Measurements from ENCODE around the gene EYA4. TPM values are rescaled to one million over a fixed set of nuclear protein-coding genes. Genes with fewer than 3 reads are reported as not detected.

EYA4 gene
- polyA plus RNA-seq, 2 of the 4 experiments (the other 2 are of a cell fraction), result 14.4 to 28.3 TPM

DNA sequence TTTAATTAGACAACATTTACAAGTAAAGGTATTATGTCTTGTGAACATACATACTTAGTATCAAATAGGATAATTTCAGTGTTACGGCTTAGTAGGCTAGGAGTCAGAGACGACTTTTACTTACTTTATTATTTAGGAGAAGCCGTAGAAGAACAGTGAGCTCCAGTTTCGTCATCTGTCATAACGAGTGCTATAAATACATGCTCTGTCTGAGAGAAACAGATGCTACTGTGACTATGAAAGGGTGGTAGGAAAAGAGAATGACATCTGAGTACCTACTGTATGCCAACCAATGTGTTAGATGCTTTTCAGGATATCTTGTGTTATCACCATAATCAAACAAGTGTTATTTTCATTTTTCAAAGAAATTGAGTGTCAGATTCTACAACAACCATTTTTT lies 119.0 kb downstream of the EYA4 start:
- 90% methylated on average over 5 of the region's 5 CpGs for WGBS (ENCODE audit: missing lambda C conversion rate)
- no peak for TF ChIP-seq RCOR1 (IDR thresholded peaks at IDR 0.05; ENCODE audit: low read depth, low read length)
- no peak for TF ChIP-seq PHF8 (IDR thresholded peaks at IDR 0.05; ENCODE audit: borderline replicate concordance, low read depth)
- no peak for TF ChIP-seq CHD2 (IDR thresholded peaks at IDR 0.05; ENCODE audit: low read length, partially characterized antibody)
- TF ChIP-seq RAD21 (conservative IDR thresholded peaks at IDR 0.05 in 1 of 2, IDR thresholded peaks at IDR 0.05 in 1 of 2), result no peak
- TF ChIP-seq HDAC2 (IDR thresholded peaks at IDR 0.05), result no peak
- TF ChIP-seq PBX3 (IDR thresholded peaks at IDR 0.05), result no peak
- no peak for TF ChIP-seq EHF (CRISPR knock-in tag; IDR thresholded peaks at IDR 0.05)
- no peak for TF ChIP-seq NR3C1 (IDR thresholded peaks at IDR 0.05)
- no peak for TF ChIP-seq HES2 (IDR thresholded peaks at IDR 0.05)
- TF ChIP-seq ATOH8 (CRISPR knock-in tag; IDR thresholded peaks at IDR 0.05; ENCODE audit: low read depth), result no peak
- TF ChIP-seq ZSCAN20 (CRISPR knock-in tag; IDR thresholded peaks at IDR 0.05), result no peak
- ATAC-seq, result no peak
- H3K27ac ChIP-seq, result no peak overlapping the region
- no peak for FAIRE-seq
- H3K4me3 ChIP-seq, result no peak overlapping the region
- H3K4me1 ChIP-seq, result peaks cover 26% of the 10 kb centered on the region
- ChIA-PET CTCF (no interaction called here), POLR2A (no interaction called here)
- no peak overlapping the region for H3K4me2 ChIP-seq
- no peaks in the 10 kb centered on the region for H3K9me3 ChIP-seq
- DNase-seq (ENCODE audit: low read depth in 1 of 2, low spot score in 1 of 2), result no peak

GRCh38 chr6:133362813-133363212 lies 121.7 kb downstream of the EYA4 start:
- no peak for ATAC-seq
- 72% methylated on average over 4 of the region's 4 CpGs for WGBS (ENCODE audit: missing lambda C conversion rate)
- no peak for FAIRE-seq
- Histone ChIP-seq H3K4me1 (peaks cover 25% of the 10 kb centered on the region), H3K27ac (no peak overlapping the region), H3K4me3 (no peak overlapping the region), H3K9me3 (no peaks in the 10 kb centered on the region), H3K4me2 (peak overlapping the region; percentile 43; the same call in 1 of the 3 replicates)
- no peak for DNase-seq (ENCODE audit: low read depth in 1 of 2, low spot score in 1 of 2)
- ChIA-PET CTCF (interaction anchor here (0.7 kb wide), 1 partner anchor 180 kb away, joined by 3 read pairs; no protein-coding TSS in a partner anchor), POLR2A (no interaction called here)
- TF ChIP-seq E2F6 (IDR thresholded peaks at IDR 0.05; ENCODE audit: borderline replicate concordance, low read depth) (no peak), ZC3H11A (IDR thresholded peaks at IDR 0.05) (no peak), ESRRA (IDR thresholded peaks at IDR 0.05; ENCODE audit: borderline replicate concordance, low read length) (no peak), HOXB5 (CRISPR knock-in tag; IDR thresholded peaks at IDR 0.05) (no peak), POLR2AphosphoS2 (conservative IDR thresholded peaks at IDR 0.05; ENCODE audit: low read length) (no peak), SMC3 (IDR thresholded peaks at IDR 0.05) (no peak), TFCP2L1 (CRISPR knock-in tag; IDR thresholded peaks at IDR 0.05) (no peak), ZNF302 (CRISPR knock-in tag; IDR thresholded peaks at IDR 0.05) (no peak), RARB (CRISPR knock-in tag; IDR thresholded peaks at IDR 0.05) (no peak), EHF (CRISPR knock-in tag; IDR thresholded peaks at IDR 0.05) (no peak)

DNA sequence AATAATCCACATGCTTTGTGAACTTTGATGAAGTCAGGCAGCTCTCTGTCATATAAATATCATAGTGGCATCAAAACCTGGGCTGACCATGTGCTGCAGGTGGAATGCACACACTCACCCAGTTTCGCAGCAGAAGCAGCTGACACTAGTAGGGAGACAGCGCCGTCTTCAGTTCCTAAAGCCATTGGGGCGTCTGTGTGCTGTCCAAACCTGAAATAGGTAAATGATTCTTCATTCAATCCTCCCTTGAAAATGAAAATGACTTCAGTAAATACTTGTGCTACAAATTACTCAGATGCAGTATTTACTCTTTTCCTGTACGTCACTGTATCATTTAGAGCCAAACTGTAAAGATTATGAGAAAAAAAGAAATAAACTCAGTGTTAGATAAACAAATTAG lies 127.5 kb downstream of the EYA4 start:
- no peak overlapping the region for H3K4me3 ChIP-seq
- no peak overlapping the region for H3K27ac ChIP-seq
- H3K9me3 ChIP-seq, result no peaks in the 10 kb centered on the region
- FAIRE-seq, result no peak
- CTCF ChIA-PET, result interaction anchor here (0.8 to 1.3 kb wide), 4 partner anchors 10 to 182 kb away, joined by 3 to 5 read pairs (median 3); no protein-coding TSS in a partner anchor
- WGBS (ENCODE audit: missing lambda C conversion rate), result 37% methylated on average over 5 of the region's 5 CpGs
- peak; percentile 81 to 82; a peak in 4 of 6 replicates for ATAC-seq
- H3K4me1 ChIP-seq, result peaks cover 25% of the 10 kb centered on the region; the same call in 2 of the 3 replicates
- peak in 1 of 2 experiments; percentile 53 for DNase-seq (ENCODE audit: low read depth in 1 of 2, low spot score in 1 of 2)
- 0 out of 3 replicates have a peak overlapping the region, but pooled peaks have one; percentile 18 for H3K4me2 ChIP-seq
- peak; percentile 63 for TF ChIP-seq SMC3 (IDR thresholded peaks at IDR 0.05)
- TF ChIP-seq CTCF (IDR thresholded peaks at IDR 0.05), result peak; percentile 44; the same call in 2 of the 3 replicates
- no peak for TF ChIP-seq HES2 (IDR thresholded peaks at IDR 0.05)
- TF ChIP-seq HEYL (CRISPR knock-in tag; IDR thresholded peaks at IDR 0.05), result no peak
- TF ChIP-seq RAD21 (conservative IDR thresholded peaks at IDR 0.05 in 1 of 2, IDR thresholded peaks at IDR 0.05 in 1 of 2), result peak; percentile 63 to 70
- TF ChIP-seq RFX5 (IDR thresholded peaks at IDR 0.05), result no peak
- peak; percentile 47; the same call in 1 of the 2 replicates for TF ChIP-seq MAX (IDR thresholded peaks at IDR 0.05)
- POLR2A ChIA-PET, result no interaction called here
